ENCODE data around the gene FBXO10. TPM values are rescaled to one million over a fixed set of nuclear protein-coding genes. Genes with fewer than 3 reads are reported as not detected.

FBXO10 gene
- total RNA-seq, 2 experiments from 2014 or later = 0.81 to 2.3 TPM

DNA sequence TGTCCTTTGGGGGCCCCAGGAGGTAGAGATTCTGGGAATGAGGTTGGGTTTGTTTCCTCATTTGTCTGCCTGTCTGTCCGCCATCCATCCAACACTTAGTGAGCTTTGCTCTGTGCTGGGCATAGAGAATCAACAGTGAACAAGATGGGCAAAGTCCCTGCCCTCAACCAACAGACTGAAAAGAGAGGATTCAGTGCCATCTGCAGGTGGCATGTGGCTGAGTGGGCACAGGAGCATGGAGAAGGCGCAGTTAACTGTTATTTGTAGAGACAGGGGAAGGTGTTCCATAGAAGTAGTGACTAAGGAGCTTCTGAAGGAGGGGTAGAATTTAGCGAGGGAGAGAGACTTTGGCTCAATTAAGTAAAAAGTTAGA is 67.4 kb downstream of the FBXO10 start:
- Mint-ChIP-seq H3K4me3 (no peak overlapping the region), H3K27me3 (no peaks in the 10 kb centered on the region), H3K9me3 (no peaks in the 10 kb centered on the region), H3K36me3 (ENCODE audit: low read depth) (peaks cover 24% of the 10 kb centered on the region), H3K27ac (no peak overlapping the region), H3K4me1 (ENCODE audit: low read depth) (peaks cover 4% of the 10 kb centered on the region)
- intact Hi-C loops (cut with DNase I, micrococcal nuclease) = loop anchor here (5.0 to 10.0 kb wide), 3 partner anchors 512 to 637 kb away; no protein-coding TSS in a partner anchor
- TF ChIP-seq, protein P1, sequence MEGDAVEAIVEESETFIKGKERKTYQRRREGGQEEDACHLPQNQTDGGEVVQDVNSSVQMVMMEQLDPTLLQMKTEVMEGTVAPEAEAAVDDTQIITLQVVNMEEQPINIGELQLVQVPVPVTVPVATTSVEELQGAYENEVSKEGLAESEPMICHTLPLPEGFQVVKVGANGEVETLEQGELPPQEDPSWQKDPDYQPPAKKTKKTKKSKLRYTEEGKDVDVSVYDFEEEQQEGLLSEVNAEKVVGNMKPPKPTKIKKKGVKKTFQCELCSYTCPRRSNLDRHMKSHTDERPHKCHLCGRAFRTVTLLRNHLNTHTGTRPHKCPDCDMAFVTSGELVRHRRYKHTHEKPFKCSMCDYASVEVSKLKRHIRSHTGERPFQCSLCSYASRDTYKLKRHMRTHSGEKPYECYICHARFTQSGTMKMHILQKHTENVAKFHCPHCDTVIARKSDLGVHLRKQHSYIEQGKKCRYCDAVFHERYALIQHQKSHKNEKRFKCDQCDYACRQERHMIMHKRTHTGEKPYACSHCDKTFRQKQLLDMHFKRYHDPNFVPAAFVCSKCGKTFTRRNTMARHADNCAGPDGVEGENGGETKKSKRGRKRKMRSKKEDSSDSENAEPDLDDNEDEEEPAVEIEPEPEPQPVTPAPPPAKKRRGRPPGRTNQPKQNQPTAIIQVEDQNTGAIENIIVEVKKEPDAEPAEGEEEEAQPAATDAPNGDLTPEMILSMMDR (IDR thresholded peaks at IDR 0.05) = no peak
- ATAC-seq (ENCODE audit: poor library complexity) (no peak), DNase-seq (peak in 3 of 14 experiments; percentile 11 to 44 (median 24))
- no peak overlapping the region for H3K4me3 ChIP-seq (ENCODE audit: low read length)
- no peak overlapping the region for H3K27ac ChIP-seq (ENCODE audit: low read depth in 1 of 2, low read length in 2 of 2)
- CTCF ChIA-PET = interaction anchor here (1.6 kb wide), 1 partner anchor 14 kb away, joined by 3 read pairs; no protein-coding TSS in a partner anchor
- no peaks in the 10 kb centered on the region for H3K27me3 ChIP-seq (ENCODE audit: control insufficient read depth in 1 of 2, insufficient read depth in 2 of 2, low read length in 2 of 2)
- no peaks in the 10 kb centered on the region for H3K9me3 ChIP-seq (ENCODE audit: control insufficient read depth in 1 of 2, insufficient read depth in 1 of 2, low read length in 2 of 2)
- H3K36me3 ChIP-seq (ENCODE audit: insufficient read depth, low read length) = peaks cover 13% of the 10 kb centered on the region
- H3K4me1 ChIP-seq (ENCODE audit: insufficient read depth, low read length) = peaks cover 22% of the 10 kb centered on the region
- POLR2A ChIA-PET = no interaction called here

DNA sequence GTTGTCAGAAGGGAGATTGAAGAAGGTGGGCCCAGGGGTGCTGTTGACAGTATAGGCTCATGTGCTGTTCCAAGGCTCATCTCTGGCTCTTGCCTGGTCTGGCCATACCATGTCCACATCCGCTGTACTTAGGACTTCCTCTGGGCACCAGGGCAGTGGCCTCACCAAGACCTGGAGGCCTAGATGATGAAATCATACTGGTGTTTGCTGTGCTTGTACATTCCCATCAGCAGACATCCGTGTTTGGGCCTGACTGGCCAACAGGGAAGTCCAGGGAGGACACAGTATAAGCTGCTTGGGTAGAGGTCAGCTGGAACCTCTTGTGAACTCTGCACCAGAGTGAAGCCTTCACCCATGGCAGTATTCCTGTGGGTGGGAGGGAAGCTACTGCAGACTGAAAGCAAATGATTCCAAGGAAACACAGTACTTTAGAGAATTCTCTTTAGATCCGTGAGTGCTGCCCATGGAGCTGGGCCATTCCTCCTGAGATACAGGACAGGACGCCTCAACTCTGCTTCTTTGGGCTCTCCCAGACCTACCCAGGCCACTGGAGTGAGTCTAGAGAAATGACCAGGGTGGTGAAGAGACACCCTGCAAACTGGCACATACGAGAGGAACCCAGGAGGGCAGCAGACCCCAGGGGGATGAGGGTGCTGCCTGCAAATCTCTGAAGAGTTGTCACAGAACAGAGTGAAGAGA is 67.9 kb downstream of the FBXO10 start:
- Mint-ChIP-seq H3K27me3 (no peaks in the 10 kb centered on the region), H3K27ac (no peak overlapping the region), H3K9me3 (no peaks in the 10 kb centered on the region), H3K36me3 (ENCODE audit: low read depth) (peaks cover 29% of the 10 kb centered on the region), H3K4me3 (no peak overlapping the region), H3K4me1 (ENCODE audit: low read depth) (peaks cover 9% of the 10 kb centered on the region)
- peaks cover 28% of the 10 kb centered on the region for H3K4me1 ChIP-seq (ENCODE audit: insufficient read depth, low read length)
- H3K9me3 ChIP-seq (ENCODE audit: control insufficient read depth in 1 of 2, insufficient read depth in 1 of 2, low read length in 2 of 2) = no peaks in the 10 kb centered on the region
- peaks cover 18% of the 10 kb centered on the region for H3K36me3 ChIP-seq (ENCODE audit: insufficient read depth, low read length)
- H3K27ac ChIP-seq (ENCODE audit: low read depth in 1 of 2, low read length in 2 of 2) = no peak overlapping the region
- DNase-seq (no peak), ATAC-seq (ENCODE audit: poor library complexity) (no peak)
- no peak overlapping the region for H3K4me3 ChIP-seq (ENCODE audit: low read length)
- no peaks in the 10 kb centered on the region for H3K27me3 ChIP-seq (ENCODE audit: control insufficient read depth in 1 of 2, insufficient read depth in 2 of 2, low read length in 2 of 2)
- TF ChIP-seq, protein P1 (IDR thresholded peaks at IDR 0.05) = no peak
- POLR2A ChIA-PET = no interaction called here
- intact Hi-C loops (cut with DNase I, micrococcal nuclease) = loop anchor here (5.0 to 10.0 kb wide), 3 partner anchors 511 to 636 kb away; no protein-coding TSS in a partner anchor
- CTCF ChIA-PET = interaction anchor here (1.6 kb wide), 1 partner anchor 14 kb away, joined by 3 read pairs; no protein-coding TSS in a partner anchor

DNA sequence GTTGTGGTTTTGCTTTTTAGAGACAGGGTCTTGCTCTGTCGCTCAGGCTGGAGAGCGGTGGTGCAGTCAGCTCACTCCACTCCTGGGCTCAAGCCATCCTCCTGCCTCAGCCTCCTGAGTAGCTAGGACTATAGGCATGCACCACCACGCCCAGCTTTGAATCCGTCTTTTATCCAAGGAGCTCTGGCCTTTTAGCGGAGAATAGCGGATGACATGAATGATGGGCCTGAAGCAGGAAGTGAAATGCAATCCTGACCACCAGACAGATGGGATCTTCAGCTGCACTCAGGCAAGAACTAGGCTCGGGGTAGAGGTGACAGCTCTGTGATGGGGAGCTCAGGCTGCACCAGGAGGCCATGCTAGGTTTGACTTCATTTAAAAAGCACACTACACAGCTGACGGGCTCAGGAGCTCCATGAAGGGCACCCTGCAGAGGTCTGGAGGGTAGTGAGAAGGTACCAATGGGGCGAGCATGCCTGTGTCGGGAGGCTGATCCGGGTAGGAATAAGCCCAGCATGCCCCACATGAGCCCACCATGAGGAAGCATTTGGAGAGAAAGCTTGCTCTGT is 68.5 kb downstream of the FBXO10 start:
- Histone ChIP-seq H3K27me3 (ENCODE audit: control insufficient read depth in 1 of 2, insufficient read depth in 2 of 2, low read length in 2 of 2) (no peaks in the 10 kb centered on the region), H3K36me3 (ENCODE audit: insufficient read depth, low read length) (peaks cover 25% of the 10 kb centered on the region), H3K4me1 (ENCODE audit: insufficient read depth, low read length) (peaks cover 34% of the 10 kb centered on the region), H3K27ac (ENCODE audit: low read depth in 1 of 2, low read length in 2 of 2) (no peak overlapping the region), H3K9me3 (ENCODE audit: control insufficient read depth in 1 of 2, insufficient read depth in 1 of 2, low read length in 2 of 2) (no peaks in the 10 kb centered on the region), H3K4me3 (ENCODE audit: low read length) (no peak overlapping the region)
- DNase-seq (no peak), ATAC-seq (ENCODE audit: poor library complexity) (no peak)
- Mint-ChIP-seq H3K27me3 (no peaks in the 10 kb centered on the region), H3K36me3 (ENCODE audit: low read depth) (peaks cover 36% of the 10 kb centered on the region), H3K27ac (no peak overlapping the region), H3K4me3 (no peak overlapping the region), H3K9me3 (no peaks in the 10 kb centered on the region), H3K4me1 (ENCODE audit: low read depth) (peaks cover 14% of the 10 kb centered on the region)
- intact Hi-C loops (cut with DNase I, micrococcal nuclease) = loop anchor here (5.0 to 10.0 kb wide), 3 partner anchors 510 to 635 kb away; no protein-coding TSS in a partner anchor
- CTCF ChIA-PET = interaction anchor here (1.6 kb wide), 1 partner anchor 13 kb away, joined by 3 read pairs; no protein-coding TSS in a partner anchor
- POLR2A ChIA-PET = no interaction called here
- TF ChIP-seq, protein P1 (IDR thresholded peaks at IDR 0.05) = no peak
